GM10266 (cell line): ENCODE data around the gene PITHD1.
"Not testable (repeated sequence)": the region's sequence is repeated elsewhere in the genome, so short reads cannot be mapped to it uniquely, and the experiment has no call there.

Experiments
- DNase-seq: peaks from one replicate; pipeline ENCODE4 v3.0.0; 2012; ENCODE audit errors: extremely low spot score
- TF ChIP-seq, protein P1 (sequence below): IDR thresholded peaks from 2 replicates; pipeline ENCODE4 v1.5.1; 2012; ENCODE audit warnings: mild to moderate bottlenecking, low read depth; ENCODE audit not compliant: control insufficient read depth, insufficient read depth; ENCODE audit errors: missing control alignments

Gene PITHD1

DNA sequence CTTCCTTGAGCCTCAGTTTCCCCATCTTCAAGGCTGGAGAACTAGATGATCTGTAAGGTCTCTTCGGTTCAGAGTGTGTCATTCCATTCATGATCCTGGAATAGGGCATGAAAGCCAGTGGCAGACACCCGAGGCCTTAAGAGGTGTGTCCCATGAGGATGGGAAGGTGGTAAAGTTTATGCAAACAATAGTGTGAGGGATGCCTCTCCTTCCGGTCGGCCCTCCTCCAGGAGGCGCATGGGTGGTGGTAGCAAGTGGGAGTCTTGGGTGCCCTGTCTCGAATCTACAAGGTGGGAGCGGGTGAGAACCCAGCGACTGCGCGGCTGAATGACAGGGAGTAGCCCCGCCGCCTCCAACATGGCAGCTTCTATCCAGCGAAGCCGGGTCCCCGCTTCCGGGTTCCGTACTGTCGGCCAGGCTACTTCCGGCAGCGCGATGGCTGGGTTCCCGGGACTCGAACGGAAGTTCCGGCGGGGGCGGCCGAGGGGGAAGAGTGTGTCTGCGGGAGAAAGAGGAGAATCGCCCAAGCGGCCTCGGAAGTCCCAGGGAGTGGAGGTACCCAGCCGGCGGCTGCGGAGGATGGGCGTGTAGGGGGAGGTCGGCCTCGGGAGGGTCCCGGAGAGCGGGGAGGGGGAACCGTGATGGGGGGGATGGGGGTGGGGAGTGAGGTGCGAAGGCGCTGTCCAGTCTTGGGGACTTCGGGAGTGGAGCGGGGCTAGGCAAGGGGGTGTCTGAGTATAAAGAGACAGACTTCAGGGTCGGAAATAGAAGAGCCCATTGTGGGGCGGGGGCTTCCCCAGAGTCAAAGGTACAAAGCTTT, 12.7 kb downstream of the PITHD1 start, which contains the start of gene LYPLA2:
Gene LYPLA2 (plus strand): TSS at position 450 of the 820 bp plus-strand sequence. CDS start 1,538 bp downstream, outside the sequence.
- TF ChIP-seq, protein P1, sequence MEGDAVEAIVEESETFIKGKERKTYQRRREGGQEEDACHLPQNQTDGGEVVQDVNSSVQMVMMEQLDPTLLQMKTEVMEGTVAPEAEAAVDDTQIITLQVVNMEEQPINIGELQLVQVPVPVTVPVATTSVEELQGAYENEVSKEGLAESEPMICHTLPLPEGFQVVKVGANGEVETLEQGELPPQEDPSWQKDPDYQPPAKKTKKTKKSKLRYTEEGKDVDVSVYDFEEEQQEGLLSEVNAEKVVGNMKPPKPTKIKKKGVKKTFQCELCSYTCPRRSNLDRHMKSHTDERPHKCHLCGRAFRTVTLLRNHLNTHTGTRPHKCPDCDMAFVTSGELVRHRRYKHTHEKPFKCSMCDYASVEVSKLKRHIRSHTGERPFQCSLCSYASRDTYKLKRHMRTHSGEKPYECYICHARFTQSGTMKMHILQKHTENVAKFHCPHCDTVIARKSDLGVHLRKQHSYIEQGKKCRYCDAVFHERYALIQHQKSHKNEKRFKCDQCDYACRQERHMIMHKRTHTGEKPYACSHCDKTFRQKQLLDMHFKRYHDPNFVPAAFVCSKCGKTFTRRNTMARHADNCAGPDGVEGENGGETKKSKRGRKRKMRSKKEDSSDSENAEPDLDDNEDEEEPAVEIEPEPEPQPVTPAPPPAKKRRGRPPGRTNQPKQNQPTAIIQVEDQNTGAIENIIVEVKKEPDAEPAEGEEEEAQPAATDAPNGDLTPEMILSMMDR, result no peak
- peak; percentile 90 for DNase-seq

DNA sequence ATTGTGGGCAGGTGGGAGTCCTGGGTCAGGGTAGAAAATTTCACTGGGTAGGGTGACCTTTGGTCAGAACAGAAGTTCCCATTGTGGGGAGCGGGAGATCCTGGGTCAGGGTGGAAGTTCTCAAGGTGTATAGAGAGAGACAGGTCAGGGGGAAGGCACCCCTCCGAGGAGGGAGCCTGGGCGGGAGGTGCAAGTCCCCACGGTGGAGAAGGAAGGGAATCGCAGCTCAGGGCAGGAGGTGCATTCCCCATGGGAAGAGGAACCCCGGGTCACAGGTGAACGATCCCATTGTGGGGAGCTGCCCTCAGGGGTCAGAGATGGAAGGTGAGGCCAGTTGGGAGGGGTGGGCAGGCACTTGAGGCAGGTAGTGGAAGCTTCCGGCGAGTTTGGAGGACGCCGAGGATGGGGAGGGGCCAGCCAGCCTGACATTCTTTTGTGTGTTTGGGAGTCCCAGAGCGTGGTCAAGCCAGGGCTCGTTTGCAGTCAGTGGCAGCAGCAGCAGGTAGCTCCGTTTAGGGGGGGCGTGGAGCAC, 13.4 kb downstream of the PITHD1 start:
- TF ChIP-seq, protein P1, result no peak
- peak; percentile 53 for DNase-seq

DNA sequence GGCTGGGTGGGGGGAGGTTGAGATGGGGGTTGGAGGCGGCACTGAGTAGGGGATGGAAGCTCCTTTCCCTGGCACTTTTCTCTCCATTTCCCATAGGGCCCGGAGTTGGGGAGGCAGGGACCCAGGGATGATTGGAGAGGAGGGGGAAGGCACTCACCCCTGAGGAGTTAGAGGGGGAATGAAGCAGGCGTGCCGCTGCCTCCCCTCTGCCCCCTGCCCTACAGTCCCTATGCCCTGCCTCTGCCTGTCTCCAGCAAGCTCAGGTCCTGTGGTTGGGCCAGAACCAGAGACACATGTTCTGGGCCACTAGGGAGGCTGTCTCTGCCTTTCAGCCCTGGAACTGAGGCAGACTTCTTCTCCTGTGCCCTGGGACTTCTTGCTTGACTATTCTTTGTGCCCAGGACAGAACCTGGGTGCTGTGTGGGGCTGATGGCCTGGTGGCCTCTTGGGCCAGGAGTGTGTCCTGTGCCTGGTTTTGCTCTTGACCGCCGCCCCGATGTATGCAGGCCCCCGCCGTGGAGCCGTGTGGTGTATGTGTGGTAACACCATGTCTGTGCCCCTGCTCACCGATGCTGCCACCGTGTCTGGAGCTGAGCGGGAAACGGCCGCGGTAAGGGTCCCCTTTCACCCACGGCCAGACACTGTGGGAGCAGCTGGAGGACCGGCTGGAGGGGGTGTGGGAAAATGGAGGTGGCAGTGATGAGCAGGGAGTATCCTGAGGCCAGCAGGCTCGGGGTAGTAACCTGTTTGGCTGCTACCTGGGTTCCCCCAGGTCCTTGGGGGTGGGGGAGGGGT, 14.1 kb downstream of the PITHD1 start:
- TF ChIP-seq, protein P1, result no peak
- DNase-seq, result no peak

DNA sequence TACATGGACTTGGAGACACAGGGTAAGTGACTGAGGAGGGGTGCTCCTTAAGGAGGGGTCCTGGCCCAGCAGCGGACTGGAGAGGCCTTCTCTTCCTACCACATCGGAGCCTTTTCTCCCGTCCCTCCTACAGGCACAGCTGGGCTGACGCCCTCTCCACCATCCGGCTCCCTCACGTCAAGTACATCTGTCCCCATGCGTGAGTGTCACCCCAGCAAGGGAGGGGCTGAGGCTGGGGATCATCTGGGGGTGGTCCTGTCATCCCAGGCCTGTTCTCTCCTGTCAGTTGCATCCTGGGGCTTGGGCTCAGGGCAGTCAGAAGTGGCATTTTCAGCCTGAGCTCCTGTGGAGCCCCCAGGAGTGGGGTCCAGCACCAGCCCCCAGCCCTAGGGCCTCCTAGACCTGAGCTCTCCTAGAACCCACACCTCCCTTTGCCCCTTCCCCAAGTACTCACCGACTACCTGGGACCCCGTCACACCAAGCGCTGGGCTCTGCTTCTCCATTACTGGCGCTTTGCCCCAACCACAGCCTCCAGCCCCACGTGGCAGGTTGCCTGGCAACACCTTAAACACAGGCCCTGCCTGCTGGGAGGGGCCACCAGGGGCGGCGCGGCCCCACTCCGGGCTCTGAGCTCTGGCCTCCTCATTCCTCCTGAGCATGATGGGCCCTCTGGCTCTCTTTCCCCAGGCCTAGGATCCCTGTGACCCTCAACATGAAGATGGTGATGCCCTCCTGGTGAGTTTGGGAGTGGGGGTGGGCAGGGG, 15.0 kb downstream of the PITHD1 start:
- DNase-seq, result no peak

DNA sequence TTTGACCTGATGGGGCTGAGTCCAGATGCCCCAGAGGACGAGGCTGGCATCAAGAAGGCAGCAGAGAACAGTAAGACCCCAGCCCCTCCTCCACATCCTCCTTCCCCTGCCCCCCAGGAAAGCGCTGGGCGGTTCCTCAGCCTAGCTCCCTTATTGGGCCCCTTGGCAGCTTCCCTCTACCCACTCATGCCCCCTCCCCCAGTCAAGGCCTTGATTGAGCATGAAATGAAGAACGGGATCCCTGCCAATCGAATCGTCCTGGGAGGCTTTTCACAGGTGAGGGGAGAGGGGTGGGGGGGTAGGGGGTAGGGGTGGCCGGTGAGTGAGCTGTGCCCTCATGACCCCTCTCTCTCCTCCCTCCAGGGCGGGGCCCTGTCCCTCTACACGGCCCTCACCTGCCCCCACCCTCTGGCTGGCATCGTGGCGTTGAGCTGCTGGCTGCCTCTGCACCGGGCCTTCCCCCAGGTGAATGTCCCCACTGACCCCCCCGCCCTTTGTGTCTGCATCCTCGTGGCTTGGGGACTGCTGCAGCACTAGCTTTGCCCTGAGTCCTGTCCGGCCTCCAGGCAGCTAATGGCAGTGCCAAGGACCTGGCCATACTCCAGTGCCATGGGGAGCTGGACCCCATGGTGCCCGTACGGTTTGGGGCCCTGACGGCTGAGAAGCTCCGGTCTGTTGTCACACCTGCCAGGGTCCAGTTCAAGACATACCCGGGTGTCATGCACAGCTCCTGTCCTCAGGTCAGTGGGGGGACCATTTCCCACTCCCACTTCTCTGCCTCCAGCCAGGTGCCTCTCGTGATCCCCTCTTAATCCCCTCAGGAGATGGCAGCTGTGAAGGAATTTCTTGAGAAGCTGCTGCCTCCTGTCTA, 15.9 kb downstream of the PITHD1 start:
- TF ChIP-seq, protein P1, result no peak
- no peak for DNase-seq

More for the DNA sequence above, 15.0 kb downstream of the PITHD1 start:
- TF ChIP-seq, protein P1, result no peak

DNA sequence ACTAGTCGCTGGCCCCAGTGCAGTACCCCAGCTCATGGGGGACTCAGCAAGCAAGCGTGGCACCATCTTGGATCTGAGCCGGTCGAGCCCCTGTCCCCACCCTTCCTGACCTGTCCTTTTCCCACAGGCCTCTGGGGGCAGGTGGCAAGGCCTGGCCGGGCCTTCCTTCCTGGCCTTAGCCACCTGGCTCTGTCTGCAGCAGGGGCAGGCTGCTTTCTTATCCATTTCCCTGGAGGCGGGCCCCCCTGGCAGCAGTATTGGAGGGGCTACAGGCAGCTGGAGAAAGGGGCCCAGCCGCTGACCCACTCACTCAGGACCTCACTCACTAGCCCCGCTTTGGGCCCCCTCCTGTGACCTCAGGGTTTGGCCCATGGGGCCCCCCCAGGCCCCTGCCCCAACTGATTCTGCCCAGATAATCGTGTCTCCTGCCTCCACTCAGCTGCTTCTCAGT, 16.5 kb downstream of the PITHD1 start:
- DNase-seq, result not testable (repeated sequence)
